Adrenal gland (tissue), 5 donors: ENCODE data around the gene NBEAL2.

Source experiments
- CTCF ChIP-seq, 6 experiments: fragments of 450-650 bp in 4 of 6; fragments of 200-600 bp in 2 of 6; sonication (generic) in 1 of 6; IDR thresholded peaks; 1 replicate in 5 of 6; 2 replicates in 1 of 6; pipeline versions ENCODE4 v1.5.1 to v1.8.0; 2016 to 2021; ENCODE audit warnings: antibody characterized with exemption in 6 of 6, mild to moderate bottlenecking in 2 of 6, moderate library complexity in 1 of 6
- POLR2A ChIP-seq, 2 donors: fragments of 450-650 bp; IDR thresholded peaks; one replicate each; pipeline ENCODE4 v1.6.1; 2017; ENCODE audit warnings: antibody characterized with exemption in 2 of 2, mild to moderate bottlenecking in 2 of 2, moderate library complexity in 1 of 2
- donor health status: DM: no; HTN: no; CAD: no.

GRCh38 chr3:46990573-46991374 lies 11.3 kb downstream of the NBEAL2 start:
- TF ChIP-seq POLR2A (IDR thresholded peaks at IDR 0.05) (no peak), CTCF (IDR thresholded peaks at IDR 0.05) (no peak)
